GM23338 (cell line): ENCODE results near the gene MYO3B. TPM values are rescaled to one million over a fixed set of nuclear protein-coding genes. Genes with fewer than 3 reads are reported as not detected.

Source experiments
- ATAC-seq: fragments of 200-7000 bp; cut with Tn5 transposase; 3 replicates; pipeline ENCODE4 v1.9.1; 2020
- DNase-seq: peaks from one replicate; pipeline ENCODE4 v3.0.0-alpha.2; 2015; ENCODE audit warnings: low spot score
- H2AFZ ChIP-seq: fragments of 200-600 bp; sonication (generic); 2 replicates; pipeline ENCODE4 v1.8.0; 2016; ENCODE audit warnings: antibody characterized with exemption, mild to moderate bottlenecking, moderate library complexity
- H3F3A ChIP-seq: fragments of 200-600 bp; sonication (generic); replicated peaks from 2 replicates; pipeline ENCODE4 v1.8.0; 2017; ENCODE audit warnings: antibody characterized with exemption, mixed run types, low read depth
- H3K27ac ChIP-seq: fragments of 200-600 bp; sonication (generic); 2 replicates; pipeline ENCODE4 v1.6.1; 2016; ENCODE audit warnings: low read depth
- H3K27me3 ChIP-seq: fragments of 200-600 bp; sonication (generic); 2 replicates; pipeline ENCODE4 v1.8.0; 2016; ENCODE audit warnings: mild to moderate bottlenecking, mixed run types, moderate library complexity; ENCODE audit not compliant: insufficient read depth
- H3K36me3 ChIP-seq: fragments of 200-600 bp; sonication (generic); 2 replicates; pipeline ENCODE4 v1.8.0; 2016; ENCODE audit warnings: mild to moderate bottlenecking; ENCODE audit not compliant: insufficient read depth
- H3K4me1 ChIP-seq: fragments of 200-600 bp; sonication (generic); 2 replicates; pipeline ENCODE4 v1.8.0; 2016; ENCODE audit warnings: mild to moderate bottlenecking, moderate library complexity; ENCODE audit not compliant: insufficient read depth
- H3K4me2 ChIP-seq: fragments of 200-600 bp; sonication (generic); 2 replicates; pipeline ENCODE4 v1.7.1; 2017; ENCODE audit warnings: mixed run types
- H3K4me3 ChIP-seq: fragments of 200-600 bp; sonication (generic); 2 replicates; pipeline ENCODE4 v1.6.1; 2016; ENCODE audit warnings: mixed run types
- H3K79me2 ChIP-seq: fragments of 200-600 bp; sonication (generic); replicated peaks from 2 replicates; pipeline ENCODE4 v1.8.0; 2017; ENCODE audit warnings: mild to moderate bottlenecking; ENCODE audit not compliant: insufficient read depth
- H3K9me2 ChIP-seq: fragments of 200-600 bp; sonication (generic); 2 replicates; pipeline ENCODE4 v1.8.0; 2017; ENCODE audit not compliant: insufficient read depth
- H4K20me1 ChIP-seq: fragments of 200-600 bp; sonication (generic); replicated peaks from 2 replicates; pipeline ENCODE4 v1.8.0; 2017; ENCODE audit warnings: mild to moderate bottlenecking; ENCODE audit not compliant: insufficient read depth
- H3K27ac Mint-ChIP-seq: 2 replicates; pipeline ENCODE4 v1.8.0; 2020; ENCODE audit warnings: inconsistent platforms, mild to moderate bottlenecking, moderate library complexity, mixed read lengths
- H3K27me3 Mint-ChIP-seq: 3 replicates; pipeline ENCODE4 v1.8.0; 2022; ENCODE audit warnings: low read depth, mild to moderate bottlenecking, moderate library complexity, mixed read lengths, inconsistent platforms; ENCODE audit not compliant: insufficient read depth, poor library complexity
- H3K36me3 Mint-ChIP-seq: 3 replicates; pipeline ENCODE4 v1.8.0; 2021; ENCODE audit warnings: low read depth, mild to moderate bottlenecking, inconsistent platforms, moderate library complexity, mixed read lengths
- H3K4me1 Mint-ChIP-seq: 3 replicates; pipeline ENCODE4 v1.8.0; 2020; ENCODE audit warnings: mild to moderate bottlenecking, inconsistent platforms, mixed read lengths
- H3K4me3 Mint-ChIP-seq: 3 replicates; pipeline ENCODE4 v1.8.0; 2021; ENCODE audit warnings: moderate library complexity, mild to moderate bottlenecking, inconsistent platforms, mixed read lengths
- H3K9me3 Mint-ChIP-seq: 3 replicates; pipeline ENCODE4 v1.8.0; 2020; ENCODE audit warnings: moderate library complexity, mild to moderate bottlenecking, inconsistent platforms, mixed read lengths
- EZH2 ChIP-seq: fragments of 200-600 bp; sonication (generic); IDR thresholded peaks from one replicate; pipeline ENCODE4 v1.8.0; 2017; ENCODE audit warnings: antibody characterized with exemption, mild to moderate bottlenecking, low read depth; ENCODE audit not compliant: unreplicated experiment
- EZH2phosphoT487 ChIP-seq: fragments of 200-600 bp; sonication (generic); IDR thresholded peaks from one replicate; pipeline ENCODE4 v1.8.1; 2018; ENCODE audit warnings: antibody characterized with exemption; ENCODE audit not compliant: unreplicated experiment
- JUNB ChIP-seq: IDR thresholded peaks from one replicate; pipeline ENCODE4 v1.6.1; 2016; ENCODE audit warnings: antibody characterized with exemption; ENCODE audit not compliant: unreplicated experiment
- POLR2AphosphoS5 ChIP-seq: IDR thresholded peaks from 2 replicates; pipeline ENCODE4 v1.6.1; 2016; ENCODE audit warnings: antibody characterized with exemption, low read depth
- STAT1 ChIP-seq: IDR thresholded peaks from one replicate; pipeline ENCODE4 v1.6.1; 2016; ENCODE audit warnings: antibody characterized with exemption; ENCODE audit not compliant: unreplicated experiment
- ZNF331 ChIP-seq: fragments of 250-450 bp; sonication (Bioruptor Pico); IDR thresholded peaks from 2 replicates; pipeline ENCODE4 v1.5.0; 2020; ENCODE audit warnings: low read depth, mild to moderate bottlenecking, moderate library complexity
- polyA plus RNA-seq: library from polyadenylated mRNA; unstranded; fragments of >200 nt; fragmentation: Nextera tagmentation; extraction: Ambion mirVana; gene quantifications from 2 replicates; pipeline ENCODE4 v1.2.1, GENCODE V29; 2016
- total RNA-seq: library from RNA; depleted of rRNA; stranded (reverse); fragments of >200 nt; shearing (Covaris generic); gene quantifications from 2 replicates; pipeline ENCODE4 v1.2.3, GENCODE V29; 2014
- TF ChIP-seq, protein P1 (sequence below): fragments of 250-450 bp; sonication (Bioruptor Pico); IDR thresholded peaks from 2 replicates; pipeline ENCODE4 v1.5.0; 2020; ENCODE audit warnings: mild to moderate bottlenecking, moderate library complexity
- TF ChIP-seq, protein P2 (sequence below): IDR thresholded peaks from 2 replicates; pipeline ENCODE4 v1.6.1; 2016; ENCODE audit warnings: antibody characterized with exemption
- TF ChIP-seq, protein P3 (sequence below), 2 experiments: fragments of 200-600 bp in 1 of 2; sonication (generic) in 1 of 2; conservative IDR thresholded peaks; 2 replicates each; pipeline versions ENCODE4 v1.5.1 to v1.6.1; 2016 to 2017; ENCODE audit warnings: antibody characterized with exemption in 2 of 2, low read depth in 2 of 2, mild to moderate bottlenecking in 2 of 2, moderate library complexity in 1 of 2

The MYO3B gene
- total and polyA plus RNA-seq, 2 experiments from 2014 or later, result 0.42 TPM; not detected in 1

DNA sequence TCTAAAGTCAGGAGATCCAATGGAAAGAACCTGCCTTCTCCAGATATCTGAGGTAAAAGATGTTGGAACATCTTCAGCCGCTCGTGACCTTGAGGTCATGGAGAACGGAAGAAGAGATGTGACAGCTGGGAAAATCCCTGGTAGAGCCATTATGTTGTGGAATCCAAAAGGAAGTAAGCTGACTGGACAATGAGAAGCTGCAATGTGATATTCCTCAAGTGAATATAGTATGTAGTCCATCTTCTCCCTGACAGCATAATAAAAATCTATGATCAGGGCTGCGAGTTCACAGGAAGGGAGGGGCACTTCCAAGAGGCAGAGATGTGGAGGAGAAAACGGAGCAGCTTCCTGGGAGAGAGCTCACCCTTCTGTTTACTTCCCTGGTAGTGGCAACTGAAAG lies 336.2 kb downstream of the MYO3B start (continued):
- TF ChIP-seq, protein P1, sequence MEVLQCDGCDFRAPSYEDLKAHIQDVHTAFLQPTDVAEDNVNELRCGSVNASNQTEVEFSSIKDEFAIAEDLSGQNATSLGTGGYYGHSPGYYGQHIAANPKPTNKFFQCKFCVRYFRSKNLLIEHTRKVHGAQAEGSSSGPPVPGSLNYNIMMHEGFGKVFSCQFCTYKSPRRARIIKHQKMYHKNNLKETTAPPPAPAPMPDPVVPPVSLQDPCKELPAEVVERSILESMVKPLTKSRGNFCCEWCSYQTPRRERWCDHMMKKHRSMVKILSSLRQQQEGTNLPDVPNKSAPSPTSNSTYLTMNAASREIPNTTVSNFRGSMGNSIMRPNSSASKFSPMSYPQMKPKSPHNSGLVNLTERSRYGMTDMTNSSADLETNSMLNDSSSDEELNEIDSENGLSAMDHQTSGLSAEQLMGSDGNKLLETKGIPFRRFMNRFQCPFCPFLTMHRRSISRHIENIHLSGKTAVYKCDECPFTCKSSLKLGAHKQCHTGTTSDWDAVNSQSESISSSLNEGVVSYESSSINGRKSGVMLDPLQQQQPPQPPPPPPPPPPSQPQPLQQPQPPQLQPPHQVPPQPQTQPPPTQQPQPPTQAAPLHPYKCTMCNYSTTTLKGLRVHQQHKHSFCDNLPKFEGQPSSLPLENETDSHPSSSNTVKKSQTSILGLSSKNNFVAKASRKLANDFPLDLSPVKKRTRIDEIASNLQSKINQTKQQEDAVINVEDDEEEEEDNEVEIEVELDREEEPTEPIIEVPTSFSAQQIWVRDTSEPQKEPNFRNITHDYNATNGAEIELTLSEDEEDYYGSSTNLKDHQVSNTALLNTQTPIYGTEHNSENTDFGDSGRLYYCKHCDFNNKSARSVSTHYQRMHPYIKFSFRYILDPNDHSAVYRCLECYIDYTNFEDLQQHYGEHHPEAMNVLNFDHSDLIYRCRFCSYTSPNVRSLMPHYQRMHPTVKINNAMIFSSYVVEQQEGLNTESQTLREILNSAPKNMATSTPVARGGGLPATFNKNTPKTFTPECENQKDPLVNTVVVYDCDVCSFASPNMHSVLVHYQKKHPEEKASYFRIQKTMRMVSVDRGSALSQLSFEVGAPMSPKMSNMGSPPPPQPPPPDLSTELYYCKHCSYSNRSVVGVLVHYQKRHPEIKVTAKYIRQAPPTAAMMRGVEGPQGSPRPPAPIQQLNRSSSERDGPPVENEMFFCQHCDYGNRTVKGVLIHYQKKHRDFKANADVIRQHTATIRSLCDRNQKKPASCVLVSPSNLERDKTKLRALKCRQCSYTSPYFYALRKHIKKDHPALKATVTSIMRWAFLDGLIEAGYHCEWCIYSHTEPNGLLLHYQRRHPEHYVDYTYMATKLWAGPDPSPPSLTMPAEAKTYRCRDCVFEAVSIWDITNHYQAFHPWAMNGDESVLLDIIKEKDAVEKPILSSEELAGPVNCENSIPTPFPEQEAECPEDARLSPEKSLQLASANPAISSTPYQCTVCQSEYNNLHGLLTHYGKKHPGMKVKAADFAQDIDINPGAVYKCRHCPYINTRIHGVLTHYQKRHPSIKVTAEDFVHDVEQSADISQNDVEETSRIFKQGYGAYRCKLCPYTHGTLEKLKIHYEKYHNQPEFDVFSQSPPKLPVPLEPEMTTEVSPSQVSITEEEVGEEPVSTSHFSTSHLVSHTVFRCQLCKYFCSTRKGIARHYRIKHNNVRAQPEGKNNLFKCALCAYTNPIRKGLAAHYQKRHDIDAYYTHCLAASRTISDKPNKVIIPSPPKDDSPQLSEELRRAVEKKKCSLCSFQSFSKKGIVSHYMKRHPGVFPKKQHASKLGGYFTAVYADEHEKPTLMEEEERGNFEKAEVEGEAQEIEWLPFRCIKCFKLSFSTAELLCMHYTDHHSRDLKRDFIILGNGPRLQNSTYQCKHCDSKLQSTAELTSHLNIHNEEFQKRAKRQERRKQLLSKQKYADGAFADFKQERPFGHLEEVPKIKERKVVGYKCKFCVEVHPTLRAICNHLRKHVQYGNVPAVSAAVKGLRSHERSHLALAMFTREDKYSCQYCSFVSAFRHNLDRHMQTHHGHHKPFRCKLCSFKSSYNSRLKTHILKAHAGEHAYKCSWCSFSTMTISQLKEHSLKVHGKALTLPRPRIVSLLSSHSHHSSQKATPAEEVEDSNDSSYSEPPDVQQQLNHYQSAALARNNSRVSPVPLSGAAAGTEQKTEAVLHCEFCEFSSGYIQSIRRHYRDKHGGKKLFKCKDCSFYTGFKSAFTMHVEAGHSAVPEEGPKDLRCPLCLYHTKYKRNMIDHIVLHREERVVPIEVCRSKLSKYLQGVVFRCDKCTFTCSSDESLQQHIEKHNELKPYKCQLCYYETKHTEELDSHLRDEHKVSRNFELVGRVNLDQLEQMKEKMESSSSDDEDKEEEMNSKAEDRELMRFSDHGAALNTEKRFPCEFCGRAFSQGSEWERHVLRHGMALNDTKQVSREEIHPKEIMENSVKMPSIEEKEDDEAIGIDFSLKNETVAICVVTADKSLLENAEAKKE (CRISPR knock-in tag), result no peak
- TF ChIP-seq STAT1, result no peak
- TF ChIP-seq EZH2phosphoT487, result no peak
- no peak for TF ChIP-seq ZNF331 (CRISPR knock-in tag)
- no peak for TF ChIP-seq JUNB

DNA sequence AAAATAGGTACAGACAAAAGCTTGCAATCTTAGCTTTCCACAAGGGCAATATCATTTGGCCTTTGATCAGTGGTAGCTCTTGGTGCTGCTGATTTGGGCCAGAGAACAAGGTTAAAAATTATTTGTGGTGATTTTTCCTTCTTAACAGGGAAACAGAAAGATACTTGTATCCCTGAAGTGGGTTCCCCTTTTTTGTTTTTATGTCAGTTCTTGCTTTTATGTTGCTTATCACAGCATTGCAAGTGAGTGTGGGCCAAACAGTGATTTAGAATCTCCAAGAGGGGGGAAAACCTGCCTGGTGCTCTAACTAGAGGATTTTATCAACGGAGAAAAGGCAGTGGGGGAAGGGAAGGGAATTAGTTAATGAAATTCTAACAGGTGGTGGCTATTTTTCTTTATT lies 339.6 kb downstream of the MYO3B start:
- Histone ChIP-seq H3K9me2 (peaks cover 6% of the 10 kb centered on the region; the same call in 1 of the 2 replicates), H3K36me3 (no peaks in the 10 kb centered on the region), H3K4me3 (no peak overlapping the region), H4K20me1 (no peaks in the 10 kb centered on the region), H3K4me2 (no peak overlapping the region), H3F3A (no peaks in the 10 kb centered on the region), H3K79me2 (no peaks in the 10 kb centered on the region), H3K27me3 (no peaks in the 10 kb centered on the region), H3K27ac (no peak overlapping the region), H3K4me1 (peaks cover 2% of the 10 kb centered on the region; the same call in 1 of the 2 replicates), H2AFZ (no peak overlapping the region)
- DNase-seq (no peak), ATAC-seq (no peak)
- Mint-ChIP-seq H3K36me3 (no peaks in the 10 kb centered on the region), H3K4me1 (peaks cover 3% of the 10 kb centered on the region; the same call in 1 of the 3 replicates), H3K27ac (no peak overlapping the region), H3K27me3 (peaks cover 3% of the 10 kb centered on the region), H3K9me3 (no peaks in the 10 kb centered on the region), H3K4me3 (no peak overlapping the region)
- TF ChIP-seq ZNF331 (CRISPR knock-in tag) (no peak), POLR2AphosphoS5 (no peak), EZH2 (no peak), EZH2phosphoT487 (no peak)
- TF ChIP-seq, protein P2, sequence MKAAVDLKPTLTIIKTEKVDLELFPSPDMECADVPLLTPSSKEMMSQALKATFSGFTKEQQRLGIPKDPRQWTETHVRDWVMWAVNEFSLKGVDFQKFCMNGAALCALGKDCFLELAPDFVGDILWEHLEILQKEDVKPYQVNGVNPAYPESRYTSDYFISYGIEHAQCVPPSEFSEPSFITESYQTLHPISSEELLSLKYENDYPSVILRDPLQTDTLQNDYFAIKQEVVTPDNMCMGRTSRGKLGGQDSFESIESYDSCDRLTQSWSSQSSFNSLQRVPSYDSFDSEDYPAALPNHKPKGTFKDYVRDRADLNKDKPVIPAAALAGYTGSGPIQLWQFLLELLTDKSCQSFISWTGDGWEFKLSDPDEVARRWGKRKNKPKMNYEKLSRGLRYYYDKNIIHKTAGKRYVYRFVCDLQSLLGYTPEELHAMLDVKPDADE, result no peak
- TF ChIP-seq, protein P3, sequence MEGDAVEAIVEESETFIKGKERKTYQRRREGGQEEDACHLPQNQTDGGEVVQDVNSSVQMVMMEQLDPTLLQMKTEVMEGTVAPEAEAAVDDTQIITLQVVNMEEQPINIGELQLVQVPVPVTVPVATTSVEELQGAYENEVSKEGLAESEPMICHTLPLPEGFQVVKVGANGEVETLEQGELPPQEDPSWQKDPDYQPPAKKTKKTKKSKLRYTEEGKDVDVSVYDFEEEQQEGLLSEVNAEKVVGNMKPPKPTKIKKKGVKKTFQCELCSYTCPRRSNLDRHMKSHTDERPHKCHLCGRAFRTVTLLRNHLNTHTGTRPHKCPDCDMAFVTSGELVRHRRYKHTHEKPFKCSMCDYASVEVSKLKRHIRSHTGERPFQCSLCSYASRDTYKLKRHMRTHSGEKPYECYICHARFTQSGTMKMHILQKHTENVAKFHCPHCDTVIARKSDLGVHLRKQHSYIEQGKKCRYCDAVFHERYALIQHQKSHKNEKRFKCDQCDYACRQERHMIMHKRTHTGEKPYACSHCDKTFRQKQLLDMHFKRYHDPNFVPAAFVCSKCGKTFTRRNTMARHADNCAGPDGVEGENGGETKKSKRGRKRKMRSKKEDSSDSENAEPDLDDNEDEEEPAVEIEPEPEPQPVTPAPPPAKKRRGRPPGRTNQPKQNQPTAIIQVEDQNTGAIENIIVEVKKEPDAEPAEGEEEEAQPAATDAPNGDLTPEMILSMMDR (conservative IDR thresholded peaks at IDR 0.05; ENCODE audit: low read depth in 2 of 2), result no peak
